ENCODE measurements around the gene TRIM52. TPM values are rescaled to one million over a fixed set of nuclear protein-coding genes. Genes with fewer than 3 reads are reported as not detected.
"Not testable (repeated sequence)": the region's sequence is repeated elsewhere in the genome, so short reads cannot be mapped to it uniquely, and the experiment has no call there.

Gene TRIM52
- 41.9 TPM for total RNA-seq (ENCODE audit: insufficient read depth, low replicate concordance)

DNA sequence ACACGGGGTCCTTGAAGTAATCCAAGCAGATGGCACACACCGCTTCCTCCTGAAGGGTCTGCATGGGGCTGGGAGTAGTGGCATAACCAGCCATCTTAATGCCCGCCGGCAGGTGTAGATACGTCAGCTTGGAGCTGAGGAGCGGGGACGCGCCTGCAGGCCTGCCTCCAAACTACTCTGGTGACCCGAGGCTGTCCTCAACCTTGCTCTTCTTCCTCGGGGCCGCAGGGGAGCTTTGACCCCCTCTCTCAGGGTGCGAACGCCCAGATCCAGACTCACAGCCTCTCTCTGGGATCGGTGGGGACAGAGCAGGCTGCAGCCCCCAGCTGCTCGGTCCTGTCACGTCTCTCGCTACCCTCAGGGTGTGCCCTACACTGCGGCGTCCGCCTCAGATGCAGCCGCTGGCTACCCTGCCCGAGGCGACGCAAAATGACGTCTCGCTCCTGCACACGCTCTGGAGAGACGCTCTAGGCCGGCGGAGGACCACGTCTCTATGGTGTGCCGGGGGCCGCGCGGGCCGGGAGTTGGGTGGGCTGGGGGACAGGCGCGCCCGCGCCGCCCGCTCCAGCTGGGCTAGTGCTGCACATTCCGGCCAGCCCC is at the start of gene TRIM52:
Gene TRIM52 (minus strand): TSS at position 424 of the 600 bp plus-strand sequence. CDS start 330 bp downstream, at position 94.
- peak; percentile 96 for DNase-seq (ENCODE audit: low spot score)

DNA sequence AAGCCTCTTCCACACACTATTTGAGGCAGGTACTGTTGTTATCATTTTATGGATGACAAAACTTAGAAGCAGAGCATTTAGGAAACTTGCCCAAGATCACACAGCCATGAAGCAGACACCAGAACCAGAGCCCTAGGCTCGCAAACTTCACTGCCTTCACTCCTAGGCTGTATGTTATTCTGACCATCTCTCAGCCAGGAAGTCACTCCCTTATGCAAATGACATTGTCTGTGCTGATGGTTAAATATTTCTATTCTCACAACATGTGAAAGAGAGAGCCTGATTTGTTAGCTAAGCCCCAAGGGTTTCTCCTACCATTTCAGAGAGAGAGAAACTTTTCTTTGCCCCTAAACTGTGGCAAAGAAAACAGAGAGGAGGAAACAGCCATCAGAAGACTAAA is 26.4 kb upstream of the TRIM52 start:
- DNase-seq (ENCODE audit: low spot score) = not testable (repeated sequence)

DNA sequence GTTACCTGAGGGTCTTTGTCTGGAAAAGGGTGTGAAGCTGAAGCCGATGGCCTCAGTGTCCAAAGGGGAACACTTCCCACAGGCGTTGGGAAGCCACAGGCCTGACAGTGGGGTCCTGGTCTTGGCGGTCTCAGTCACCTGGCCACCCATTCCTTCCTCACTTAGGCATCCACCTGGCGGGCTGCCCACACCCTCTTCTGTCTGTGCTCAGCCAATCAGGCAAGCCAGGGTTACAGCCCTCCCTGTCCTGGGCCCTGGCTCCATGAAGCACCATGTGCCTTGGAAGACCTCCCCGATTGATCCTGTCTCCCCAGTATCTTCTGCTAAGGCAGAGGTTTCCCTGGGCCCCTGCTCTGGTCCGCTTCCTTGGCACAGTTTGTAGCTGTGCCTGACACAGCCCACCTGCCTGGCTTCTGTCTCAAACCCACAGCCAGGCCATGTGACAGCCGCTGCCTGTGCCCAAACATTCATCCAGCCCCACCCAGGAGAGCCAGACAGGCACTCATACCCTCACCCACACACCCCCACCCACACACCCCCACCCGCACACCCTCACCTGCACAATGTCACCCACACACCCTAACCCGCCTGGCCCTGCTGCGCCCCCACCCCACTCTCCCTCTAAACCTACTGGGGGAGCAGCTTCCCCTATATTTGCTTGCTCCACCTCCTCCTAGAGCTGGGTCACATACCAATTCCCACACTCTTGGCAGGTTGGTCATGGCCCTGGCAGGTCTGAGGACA is 25.2 kb upstream of the TRIM52 start:
- not testable (repeated sequence) for DNase-seq (ENCODE audit: low spot score)

DNA sequence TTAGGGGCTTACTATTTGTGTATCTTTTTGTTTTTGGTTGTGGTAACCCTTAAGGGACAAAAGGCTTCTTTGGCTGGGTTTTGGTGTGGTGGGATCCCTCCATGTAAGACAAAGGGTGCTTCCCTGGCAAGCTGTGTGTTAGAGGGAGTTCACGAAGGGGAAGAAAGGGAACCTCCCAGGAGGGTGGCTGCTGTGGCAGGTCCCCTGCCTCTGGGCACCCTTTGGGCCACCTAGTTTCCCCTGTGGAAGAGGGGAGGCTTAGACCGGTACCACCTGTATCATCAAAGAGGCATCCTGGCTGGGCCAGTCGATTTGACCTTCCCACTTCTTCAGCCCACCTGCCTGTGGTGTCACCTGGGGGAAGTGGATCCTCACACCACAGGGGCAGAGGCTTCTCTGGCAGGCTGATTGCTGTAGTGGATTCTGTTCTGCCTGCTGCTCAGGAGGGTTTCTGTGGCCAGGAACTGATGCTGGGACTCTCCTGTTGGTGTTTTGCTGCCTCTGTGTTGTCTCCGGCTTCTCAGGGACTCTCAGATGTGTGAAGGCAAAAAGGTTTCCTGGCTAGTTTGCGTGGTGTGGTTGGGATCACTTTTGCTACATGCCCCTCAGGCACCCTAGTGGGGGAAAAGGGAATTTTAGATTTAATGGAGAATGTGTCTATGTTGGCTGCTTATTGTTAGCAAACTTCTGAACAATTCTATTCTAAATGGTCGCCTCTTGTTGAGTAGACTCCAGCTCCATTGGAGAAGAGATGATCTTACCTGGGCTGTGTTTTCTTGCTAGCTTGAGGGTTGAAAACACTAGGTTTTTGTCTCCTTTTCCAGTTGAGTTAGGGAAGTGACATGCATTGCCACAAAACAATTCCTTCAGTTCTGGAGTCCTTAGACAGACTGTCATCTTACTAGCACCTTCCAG is 23.2 kb upstream of the TRIM52 start:
- DNase-seq (ENCODE audit: low spot score) = not testable (repeated sequence)

DNA sequence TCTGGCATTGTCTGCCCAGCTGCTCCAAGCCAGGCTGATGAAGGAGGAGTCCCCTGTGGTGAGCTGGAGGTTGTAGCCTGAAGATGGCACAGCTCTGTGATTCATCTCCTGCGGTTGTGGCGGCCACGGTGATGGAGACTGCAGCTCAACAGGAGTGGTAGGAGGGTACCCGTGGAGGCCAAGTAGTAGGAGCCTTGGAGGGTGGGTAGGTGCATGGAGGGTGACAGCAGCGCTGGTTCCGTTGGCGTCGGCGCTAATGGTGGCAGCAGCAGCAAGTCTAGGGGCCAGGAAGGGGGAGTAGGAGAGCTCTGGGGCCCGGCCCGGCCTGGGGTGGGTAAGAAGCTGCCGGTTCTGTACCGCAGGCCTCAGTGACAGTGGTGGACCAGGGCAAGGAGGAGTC is 22.4 kb upstream of the TRIM52 start:
- no peak for DNase-seq (ENCODE audit: low spot score)

DNA sequence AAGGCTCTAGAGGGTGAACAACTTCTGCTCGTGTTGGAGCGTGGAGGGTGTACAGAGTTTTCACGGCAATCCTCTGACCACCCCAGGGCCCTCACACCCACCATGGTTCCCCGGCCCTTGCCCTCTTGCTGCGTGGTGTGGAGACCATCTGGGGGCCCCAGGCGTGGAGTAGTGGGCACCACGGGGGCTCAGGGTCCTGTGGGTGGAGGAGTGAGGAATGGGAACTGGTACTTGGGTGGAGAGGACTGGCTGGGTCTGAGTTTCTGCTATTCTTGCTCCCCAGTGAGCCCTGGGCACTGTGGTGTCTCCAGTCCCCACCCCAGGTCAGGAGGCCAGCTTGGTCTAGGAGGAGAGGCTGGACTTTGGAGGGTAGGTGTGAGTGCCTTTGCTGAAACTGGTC is 21.9 kb upstream of the TRIM52 start:
- no peak for DNase-seq (ENCODE audit: low spot score)

DNA sequence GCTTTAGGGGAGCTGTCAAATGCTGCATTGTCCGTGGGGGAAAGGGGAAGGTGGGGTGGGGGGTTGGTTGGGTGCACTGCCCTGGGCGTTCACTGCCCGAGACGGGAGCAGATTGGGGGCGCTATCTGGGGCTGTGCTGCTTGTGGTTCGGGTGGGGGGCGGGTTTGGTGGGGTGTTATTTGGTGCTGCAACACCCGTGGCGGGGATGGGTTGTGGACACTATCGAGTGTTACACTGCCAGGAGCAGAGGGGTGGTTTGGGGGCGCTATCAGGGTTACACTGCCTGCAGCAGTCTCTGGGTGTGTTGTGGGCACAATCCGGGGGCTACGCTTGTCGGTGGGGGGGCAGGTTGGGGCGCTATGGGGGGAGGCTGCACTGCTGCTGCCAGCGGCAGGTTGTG is 21.5 kb upstream of the TRIM52 start:
- not testable (repeated sequence) for DNase-seq (ENCODE audit: low spot score)

DNA sequence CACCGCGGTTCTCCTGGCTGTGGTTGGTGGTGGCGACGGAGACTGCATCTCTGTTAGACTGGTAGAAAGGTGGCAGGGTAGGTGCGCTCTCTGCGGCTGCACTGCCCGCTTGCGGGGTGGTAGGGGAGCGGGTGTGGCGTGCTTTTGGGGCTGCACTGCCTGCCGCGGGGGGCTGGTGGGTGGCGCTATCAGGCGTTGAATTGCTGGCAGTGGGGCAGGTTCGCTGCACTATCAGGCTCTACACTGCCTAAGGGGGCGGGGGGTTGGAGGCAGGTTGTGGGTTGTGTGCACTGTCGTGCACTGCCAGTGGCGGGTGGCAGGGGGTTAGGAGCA is 21.0 kb upstream of the TRIM52 start:
- DNase-seq (ENCODE audit: low spot score) = no peak

DNA sequence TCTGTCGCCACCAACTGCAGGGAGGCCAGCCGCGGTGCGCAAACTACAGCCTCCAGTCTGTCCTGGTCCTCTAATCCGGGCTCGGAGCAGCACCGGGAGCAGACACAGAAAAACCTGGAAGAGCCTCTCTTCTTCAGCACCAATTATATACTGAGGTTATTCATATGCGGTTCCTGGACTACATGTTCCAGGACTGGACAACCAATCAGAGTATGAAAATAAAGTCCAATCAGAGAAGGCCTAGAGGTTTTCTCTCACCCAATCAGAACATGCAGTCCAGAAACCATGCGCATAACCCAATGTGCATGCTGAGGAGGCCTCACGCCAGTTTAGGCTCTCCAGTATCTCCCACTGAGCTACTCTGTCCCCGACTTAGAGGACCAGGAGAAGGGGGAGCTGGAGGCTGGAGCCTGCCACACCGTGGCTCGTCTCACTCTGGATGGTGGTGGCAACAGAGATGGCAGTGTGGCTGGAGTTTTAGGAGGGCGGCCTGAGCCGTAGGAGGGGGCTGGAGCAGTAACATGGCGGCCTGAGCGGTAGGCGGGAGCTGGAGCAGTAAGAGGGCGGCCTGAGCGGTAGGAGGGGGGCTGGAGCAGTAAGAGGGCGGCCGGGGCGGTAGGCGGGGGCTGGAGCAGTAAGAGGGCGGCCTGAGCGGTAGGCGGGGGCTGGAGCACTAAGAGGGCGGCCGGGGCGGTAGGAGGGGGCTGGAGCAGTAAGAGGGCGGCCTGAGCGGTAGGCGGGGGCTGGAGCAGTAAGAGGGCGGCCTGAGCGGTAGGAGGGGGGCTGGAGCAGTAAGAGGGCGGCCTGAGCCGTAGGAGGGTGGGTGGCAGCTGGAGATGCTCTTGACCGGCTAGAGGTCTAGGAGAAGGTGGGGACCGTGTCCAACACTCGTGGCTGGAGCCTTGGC is 20.4 kb upstream of the TRIM52 start:
- no peak for DNase-seq (ENCODE audit: low spot score)

DNA sequence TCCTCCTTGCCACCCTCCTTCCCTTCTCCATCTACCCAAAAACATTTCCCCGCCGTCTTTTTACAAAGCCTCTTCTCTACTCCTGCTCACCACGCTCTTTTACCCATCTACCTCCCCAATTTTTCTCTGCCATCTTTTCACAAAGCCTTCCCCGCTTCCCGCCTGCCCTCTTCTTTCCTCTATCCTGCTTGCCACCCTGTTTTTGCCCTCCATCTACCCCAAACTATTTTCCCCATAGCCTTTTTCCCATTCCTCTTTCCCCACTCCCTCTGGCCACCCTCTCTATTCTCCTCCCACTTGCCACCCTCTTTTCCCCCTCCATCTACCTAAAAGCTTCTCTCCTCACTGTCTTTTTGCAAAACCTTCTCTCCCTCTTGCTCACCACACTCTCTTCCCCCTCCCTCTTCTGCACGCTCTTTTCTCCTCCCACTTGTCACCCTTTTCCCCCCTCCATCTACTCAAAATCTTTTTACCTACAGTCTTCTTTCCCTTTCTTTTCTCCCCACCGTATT is 19.4 kb upstream of the TRIM52 start:
- no peak for DNase-seq (ENCODE audit: low spot score)

DNA sequence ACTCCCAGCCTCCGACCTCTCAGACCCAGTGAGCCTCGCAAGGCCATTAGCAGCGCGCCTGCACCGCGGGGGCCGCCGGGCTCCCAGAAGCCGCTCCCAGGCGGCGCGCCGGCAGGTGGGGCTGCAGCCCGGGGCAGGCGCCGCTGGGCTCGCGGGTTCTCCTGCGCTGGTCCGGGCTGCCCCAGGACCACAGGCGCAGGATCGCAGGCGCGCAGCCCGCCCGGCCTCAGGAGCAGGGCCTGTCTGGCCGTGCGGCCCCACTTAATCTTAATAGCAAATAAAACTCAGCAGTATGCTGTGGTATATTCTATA is 12.4 kb upstream of the TRIM52 start:
- not testable (repeated sequence) for DNase-seq (ENCODE audit: low spot score)

DNA sequence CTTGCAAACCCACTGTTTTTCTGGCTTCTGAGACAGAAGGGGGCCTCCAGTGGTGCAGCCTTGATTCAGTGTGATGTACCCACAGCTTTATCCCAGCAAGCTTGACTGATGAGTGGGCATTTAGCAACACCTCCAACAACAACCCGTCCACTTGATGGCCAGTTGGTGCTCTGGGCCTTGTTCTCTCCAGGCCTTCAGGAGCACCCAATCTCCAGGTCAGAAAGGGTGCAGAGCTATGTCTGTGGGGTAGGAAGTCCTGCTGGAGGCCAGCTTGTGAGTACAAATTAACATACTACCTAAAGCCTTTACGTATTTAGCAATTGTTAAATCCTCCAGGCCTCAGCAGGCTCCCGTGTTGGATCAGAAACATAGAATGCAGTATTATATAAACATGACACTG is 10.1 kb upstream of the TRIM52 start:
- DNase-seq (ENCODE audit: low spot score) = no peak

DNA sequence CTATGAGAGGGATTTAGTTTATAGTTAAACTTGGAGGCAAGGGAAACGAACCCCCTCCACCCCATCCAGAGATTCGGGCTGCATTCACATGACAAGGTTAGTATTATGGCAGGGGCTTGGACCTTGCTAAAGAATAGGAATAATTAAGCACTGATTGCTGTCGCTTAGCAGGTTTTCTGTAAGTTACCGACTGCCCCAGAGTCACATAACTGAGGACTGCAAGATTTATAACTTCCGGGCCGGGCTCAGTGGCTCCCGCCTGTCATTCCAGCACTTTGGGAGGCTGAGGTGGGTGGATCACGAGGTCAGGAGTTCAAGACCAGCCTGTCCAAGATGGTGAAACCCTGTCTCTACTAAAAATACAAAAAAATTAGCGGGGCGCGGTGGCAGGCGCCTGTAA is 7.0 kb upstream of the TRIM52 start:
- not testable (repeated sequence) for DNase-seq (ENCODE audit: low spot score)

DNA sequence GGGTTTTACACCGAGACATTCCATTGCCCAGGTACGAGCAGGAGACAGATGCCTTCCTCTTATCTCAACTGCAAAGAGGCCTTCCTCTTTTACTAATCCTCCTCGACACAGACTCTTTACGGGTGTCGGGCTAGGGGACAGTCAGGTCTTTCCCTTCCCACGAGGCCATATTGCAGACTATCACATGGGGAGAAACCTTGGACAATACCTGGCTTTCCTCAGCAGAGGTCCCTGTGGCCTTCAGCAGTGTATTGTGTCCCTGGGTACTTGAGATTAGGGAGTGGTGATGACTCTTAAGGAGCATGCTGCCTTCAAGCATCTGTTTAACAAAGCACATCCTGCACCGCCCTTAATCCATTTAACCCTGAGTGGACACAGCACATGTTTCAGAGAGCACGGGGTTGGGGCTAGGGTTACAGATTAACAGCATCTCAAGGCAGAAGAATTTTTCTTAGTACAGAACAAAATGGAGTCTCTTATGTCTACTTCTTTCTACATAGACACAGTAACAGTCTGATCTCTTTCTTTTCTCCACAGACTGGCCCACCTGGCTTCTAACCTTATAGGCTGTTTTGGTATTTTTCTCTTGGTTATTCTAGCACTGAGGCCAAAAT is 6.5 kb upstream of the TRIM52 start:
- not testable (repeated sequence) for DNase-seq (ENCODE audit: low spot score)

DNA sequence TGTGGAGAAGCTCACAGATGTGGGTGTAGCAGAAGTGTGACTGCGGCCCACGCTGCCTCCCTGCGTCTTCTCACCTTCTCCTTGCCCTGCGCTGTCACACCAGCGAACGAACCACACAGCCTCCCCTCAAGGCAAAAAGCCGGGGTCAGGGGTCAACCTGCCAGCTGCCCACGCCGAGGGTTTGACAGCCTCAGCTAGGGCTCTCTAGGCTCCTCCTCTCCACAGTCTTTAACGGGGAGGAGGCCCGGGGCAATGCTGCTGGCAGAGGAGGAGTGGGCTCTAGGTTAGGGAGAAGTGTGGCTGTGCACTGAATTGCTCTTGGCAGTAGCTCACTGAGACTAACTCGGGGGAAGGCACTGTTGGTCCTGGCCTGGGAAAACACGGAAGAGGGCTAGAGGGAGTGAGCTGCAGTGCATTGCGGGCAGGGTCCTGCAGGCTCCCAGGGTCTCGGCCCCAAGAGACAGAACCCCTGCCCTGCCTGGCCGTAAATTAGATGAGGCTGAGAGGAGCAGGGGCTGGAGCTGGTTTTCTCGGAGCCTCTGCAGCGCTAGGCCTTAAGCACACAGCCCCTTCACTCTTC is 4.2 kb upstream of the TRIM52 start:
- no peak for DNase-seq (ENCODE audit: low spot score)

DNA sequence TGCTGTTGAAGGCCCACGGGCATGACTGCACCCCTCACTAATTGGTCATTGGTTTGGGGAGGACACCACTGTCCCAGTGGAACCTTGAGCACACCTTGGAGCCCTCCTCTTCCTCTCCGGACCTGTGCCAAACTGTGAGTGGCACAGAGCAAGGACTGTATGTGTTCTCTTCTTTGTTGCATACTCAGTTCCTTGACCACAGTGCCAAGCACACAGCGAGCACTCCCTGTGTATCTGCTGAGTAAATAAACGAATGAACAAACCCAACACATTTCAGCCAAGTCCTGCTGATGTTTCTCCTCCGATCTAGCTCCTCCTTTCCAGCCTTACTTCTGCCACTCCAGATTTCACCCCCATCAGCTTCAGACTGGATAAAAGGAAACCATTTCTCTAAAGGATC is 2.7 kb upstream of the TRIM52 start:
- DNase-seq (ENCODE audit: low spot score) = no peak

DNA sequence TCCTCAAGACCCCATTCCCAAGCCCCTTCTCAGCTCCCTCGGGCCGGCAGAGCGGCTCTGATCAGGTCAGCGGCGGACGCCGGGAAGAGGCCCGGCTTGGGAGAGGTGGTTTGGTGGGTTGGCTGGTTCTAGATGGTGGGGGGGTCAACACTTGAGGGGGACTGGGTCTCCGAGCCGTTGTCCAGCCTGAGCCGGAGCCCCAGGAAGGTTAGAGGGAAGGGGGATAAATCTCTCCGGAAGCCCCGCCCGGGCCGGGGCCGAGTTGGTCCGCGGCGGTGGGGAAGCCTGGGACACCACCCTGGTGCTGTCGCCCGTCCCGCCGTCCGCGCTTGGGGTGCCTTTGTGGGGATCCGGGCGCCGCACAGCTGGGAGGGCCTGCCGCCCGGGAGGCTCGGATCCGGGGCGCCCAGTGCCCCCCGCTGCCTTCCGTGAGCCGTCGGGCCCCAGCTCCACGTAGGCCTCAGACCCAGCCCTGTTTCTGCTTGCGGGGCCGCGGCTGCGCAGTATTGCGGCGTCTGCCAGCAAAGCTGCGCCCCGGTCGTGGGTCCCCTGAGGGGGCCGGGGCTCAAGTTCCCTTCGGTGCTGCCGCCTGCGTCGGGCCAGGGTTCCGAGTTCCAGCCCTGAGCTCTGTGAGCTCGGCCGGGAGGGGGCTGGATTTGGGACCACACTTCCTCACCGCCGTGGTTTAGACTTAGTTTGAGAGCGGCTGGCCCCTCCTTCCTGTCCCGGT is 542 bp upstream of the TRIM52 start:
- peak; percentile 83 for DNase-seq (ENCODE audit: low spot score)

DNA sequence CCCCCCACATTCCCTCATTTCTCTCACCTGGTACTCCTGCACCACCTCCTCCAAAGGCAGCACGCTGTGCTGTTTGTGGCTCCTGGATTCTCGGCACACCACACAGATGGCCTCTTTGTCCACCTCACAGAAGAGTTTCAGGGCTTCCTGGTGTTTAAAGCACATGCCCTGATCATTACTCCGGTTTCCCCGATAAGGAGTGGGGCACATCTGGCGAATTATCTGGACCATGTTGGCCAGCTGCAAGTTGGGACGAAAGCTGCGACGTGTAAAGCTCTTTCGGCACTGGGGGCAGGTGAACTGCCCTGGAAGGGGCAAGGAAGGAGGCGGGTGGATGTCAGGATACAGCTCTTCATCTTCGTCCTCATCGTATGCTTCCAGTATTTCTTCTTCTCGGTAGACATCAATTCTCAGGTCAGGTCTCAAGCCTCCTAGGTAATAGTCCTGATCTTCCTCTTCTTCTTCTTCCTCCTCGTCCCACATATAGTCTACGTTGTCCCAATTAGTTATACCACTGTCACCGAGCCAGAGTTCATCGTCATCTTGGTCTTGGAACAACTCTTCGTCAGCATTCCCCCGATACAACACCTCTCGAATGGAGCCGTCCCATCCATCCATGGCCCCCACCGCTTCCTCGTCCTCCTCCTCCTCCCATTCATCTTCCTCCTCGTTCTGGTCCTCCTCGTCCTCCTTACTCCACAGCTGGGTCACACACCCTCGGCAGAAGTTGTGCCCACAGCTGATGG is 796 bp downstream of the TRIM52 start:
- DNase-seq (ENCODE audit: low spot score) = peak; percentile 11

DNA sequence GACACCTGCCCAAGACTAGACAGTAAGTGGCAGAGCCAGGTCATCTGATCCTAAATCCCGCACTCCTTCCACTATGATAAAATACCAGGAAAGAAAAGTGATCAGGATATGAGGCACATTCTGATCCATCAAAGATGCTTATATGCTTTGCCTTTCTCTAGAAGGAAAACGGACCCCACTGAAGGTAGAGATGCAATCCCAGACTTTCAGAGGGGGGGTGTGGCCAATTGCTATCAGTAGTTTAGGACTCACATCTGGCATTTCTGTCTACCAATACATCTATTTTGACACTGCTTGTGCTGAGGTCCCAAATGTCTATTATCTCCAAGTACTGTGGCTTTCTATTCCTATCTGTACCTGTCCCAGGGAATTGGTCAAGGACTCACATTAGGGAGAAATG is 1.7 kb downstream of the TRIM52 start:
- no peak for DNase-seq (ENCODE audit: low spot score)

All from umbilical cord (tissue), 2 donors.